Gastrocnemius medialis (tissue), 4 donors: ENCODE results near the gene ZNHIT1.

Experiments used
- POLR2A ChIP-seq, 2 donors: fragments of 450-650 bp; IDR thresholded peaks; one replicate each; pipeline ENCODE4 v1.6.1; 2017; ENCODE audit warnings: antibody characterized with exemption in 2 of 2, mild to moderate bottlenecking in 2 of 2, moderate library complexity in 2 of 2
- TF ChIP-seq, protein P1 (sequence below), 5 experiments: fragments of 450-650 bp in 3 of 5; fragments of 200-600 bp in 2 of 5; sonication (generic) in 2 of 5; IDR thresholded peaks in 4 of 5; conservative IDR thresholded peaks in 1 of 5; 1 replicate in 4 of 5; 2 replicates in 1 of 5; pipeline ENCODE4 v1.5.1; 2016 to 2019; ENCODE audit warnings: antibody characterized with exemption in 5 of 5, mild to moderate bottlenecking in 3 of 5, moderate library complexity in 3 of 5

DNA sequence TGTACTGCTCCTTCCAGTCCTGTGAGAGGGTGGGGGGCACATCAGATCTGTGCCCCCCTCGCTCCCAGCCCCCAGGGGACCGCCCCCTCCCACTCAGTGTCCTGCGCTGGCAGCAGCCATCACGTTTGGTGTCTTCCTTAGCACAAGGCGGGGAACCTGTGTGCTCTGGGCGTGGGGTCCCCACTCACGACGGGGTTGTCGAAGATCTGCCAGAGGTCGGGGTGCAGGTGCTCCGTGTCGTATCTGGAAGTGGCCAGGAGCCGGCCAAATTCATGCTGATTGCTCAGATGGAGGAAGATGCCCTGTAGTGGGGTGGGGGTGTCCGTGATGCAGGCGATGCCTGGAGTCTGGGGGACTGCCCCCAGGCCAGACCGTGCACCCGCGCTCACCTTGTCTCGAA, 7.8 kb upstream of the ZNHIT1 start:
- TF ChIP-seq, protein P1, sequence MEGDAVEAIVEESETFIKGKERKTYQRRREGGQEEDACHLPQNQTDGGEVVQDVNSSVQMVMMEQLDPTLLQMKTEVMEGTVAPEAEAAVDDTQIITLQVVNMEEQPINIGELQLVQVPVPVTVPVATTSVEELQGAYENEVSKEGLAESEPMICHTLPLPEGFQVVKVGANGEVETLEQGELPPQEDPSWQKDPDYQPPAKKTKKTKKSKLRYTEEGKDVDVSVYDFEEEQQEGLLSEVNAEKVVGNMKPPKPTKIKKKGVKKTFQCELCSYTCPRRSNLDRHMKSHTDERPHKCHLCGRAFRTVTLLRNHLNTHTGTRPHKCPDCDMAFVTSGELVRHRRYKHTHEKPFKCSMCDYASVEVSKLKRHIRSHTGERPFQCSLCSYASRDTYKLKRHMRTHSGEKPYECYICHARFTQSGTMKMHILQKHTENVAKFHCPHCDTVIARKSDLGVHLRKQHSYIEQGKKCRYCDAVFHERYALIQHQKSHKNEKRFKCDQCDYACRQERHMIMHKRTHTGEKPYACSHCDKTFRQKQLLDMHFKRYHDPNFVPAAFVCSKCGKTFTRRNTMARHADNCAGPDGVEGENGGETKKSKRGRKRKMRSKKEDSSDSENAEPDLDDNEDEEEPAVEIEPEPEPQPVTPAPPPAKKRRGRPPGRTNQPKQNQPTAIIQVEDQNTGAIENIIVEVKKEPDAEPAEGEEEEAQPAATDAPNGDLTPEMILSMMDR (IDR thresholded peaks at IDR 0.05 in 4 of 5, conservative IDR thresholded peaks at IDR 0.05 in 1 of 5) = no peak
- no peak for TF ChIP-seq POLR2A (IDR thresholded peaks at IDR 0.05)
